SK-N-SH (cell line): ENCODE data around the gene KLHDC9. TPM values are rescaled to one million over a fixed set of nuclear protein-coding genes. Genes with fewer than 3 reads are reported as not detected.

ENCODE experiments used
- CTCF ChIA-PET: fragments of 300-600, 350-600 bp; formaldehyde crosslinking; extraction: SDS; loops from one replicate; lab custom pipeline; 2021; lab: Yijun Ruan, JAX
- POLR2A ChIA-PET: fragments of 350-600 bp; sonication (Branson Sonifier 250); formaldehyde crosslinking; extraction: SDS; loops from one replicate; lab custom pipeline; 2020; ENCODE audit warnings: antibody characterized with exemption, inconsistent platforms; lab: Yijun Ruan, JAX
- DNase-seq: peaks from one replicate; pipeline ENCODE4 v3.0.0; 2012
- H2AFZ ChIP-seq: fragments of 200-600 bp; sonication (generic); 2 replicates; pipeline ENCODE4 v1.8.1; 2016; ENCODE audit warnings: antibody characterized with exemption, mild to moderate bottlenecking, low read depth
- H3F3A ChIP-seq: fragments of 200-600 bp; sonication (generic); replicated peaks from 2 replicates; pipeline ENCODE3; 2016; ENCODE audit warnings: antibody characterized with exemption, mild to moderate bottlenecking; ENCODE audit not compliant: insufficient read depth
- H3K27ac ChIP-seq, 2 experiments: fragments of 200-500 bp in 1 of 2; fragments of 200-600 bp in 1 of 2; sonication (Bioruptor generic) in 1 of 2; sonication (generic), shearing (Covaris generic) in 1 of 2; 2 replicates each; pipeline versions ENCODE4 v1.5.1 to v1.6.1; 2014 to 2016; ENCODE audit warnings: low read depth in 2 of 2, inconsistent platforms in 1 of 2, low read length in 1 of 2, mild to moderate bottlenecking in 1 of 2, mixed read lengths in 1 of 2
- H3K27me3 ChIP-seq: fragments of 200-600 bp; sonication (generic), shearing (Covaris generic); 2 replicates; pipeline ENCODE4 v1.6.1; 2016; ENCODE audit warnings: mixed run types; ENCODE audit not compliant: insufficient read depth
- H3K36me3 ChIP-seq, 2 experiments: fragments of 200-500 bp in 1 of 2; fragments of 200-600 bp in 1 of 2; sonication (Bioruptor generic) in 1 of 2; sonication (generic) in 1 of 2; replicated peaks in 1 of 2; 2 replicates each; pipeline versions ENCODE3 to v1.5.1; 2014 to 2016; ENCODE audit warnings: low read length in 1 of 2, mild to moderate bottlenecking in 1 of 2; ENCODE audit not compliant: insufficient read depth in 2 of 2, control insufficient read depth in 1 of 2
- H3K4me1 ChIP-seq, 2 experiments: fragments of 200-500 bp in 1 of 2; fragments of 200-600 bp in 1 of 2; sonication (Bioruptor generic) in 1 of 2; sonication (generic), shearing (Covaris generic) in 1 of 2; 2 replicates each; pipeline versions ENCODE4 v1.5.1 to v1.6.1; 2014 to 2016; ENCODE audit warnings: low read depth in 1 of 2, low read length in 1 of 2, mixed run types in 1 of 2; ENCODE audit not compliant: insufficient read depth in 2 of 2, control insufficient read depth in 1 of 2
- H3K4me2 ChIP-seq: fragments of 200-600 bp; sonication (generic), shearing (Covaris generic); 2 replicates; pipeline ENCODE4 v1.6.1; 2017; ENCODE audit warnings: mixed run types
- H3K4me3 ChIP-seq, 2 experiments: fragments of 200-500 bp in 1 of 2; fragments of 200-600 bp in 1 of 2; sonication (Bioruptor generic) in 1 of 2; sonication (generic), shearing (Covaris generic) in 1 of 2; 2 replicates each; pipeline versions ENCODE4 v1.5.1 to v1.8.1; 2014 to 2016; ENCODE audit warnings: low read depth in 2 of 2, inconsistent platforms in 1 of 2, low read length in 1 of 2, mild to moderate bottlenecking in 1 of 2, mixed read lengths in 1 of 2, moderate library complexity in 1 of 2
- H3K79me2 ChIP-seq: fragments of 200-600 bp; sonication (generic); 2 replicates; pipeline ENCODE4 v1.8.1; 2017; ENCODE audit warnings: mild to moderate bottlenecking; ENCODE audit not compliant: insufficient read depth
- H3K9ac ChIP-seq: fragments of 200-600 bp; sonication (generic); 2 replicates; pipeline ENCODE4 v1.6.1; 2017; ENCODE audit warnings: mixed run types
- H3K9me2 ChIP-seq: fragments of 200-600 bp; sonication (generic); 2 replicates; pipeline ENCODE4 v1.6.1; 2017; ENCODE audit warnings: mixed run types
- H3K9me3 ChIP-seq: fragments of 200-600 bp; sonication (generic); 2 replicates; pipeline ENCODE4 v1.6.1; 2017; ENCODE audit warnings: mixed run types, mild to moderate bottlenecking, moderate library complexity
- H4K20me1 ChIP-seq: fragments of 200-600 bp; sonication (generic); 2 replicates; pipeline ENCODE4 v1.6.1; 2017; ENCODE audit warnings: mild to moderate bottlenecking, mixed run types; ENCODE audit not compliant: insufficient read depth
- CHD2 ChIP-seq: fragments of 150-350 bp; IDR thresholded peaks from 2 replicates; pipeline ENCODE4 v1.6.1; 2018; ENCODE audit warnings: low read length; ENCODE audit not compliant: partially characterized antibody
- CTCF ChIP-seq: fragments of 200-600 bp; sonication (generic); IDR thresholded peaks from 2 replicates; pipeline ENCODE4 v1.6.1; 2017; ENCODE audit warnings: antibody characterized with exemption, mild to moderate bottlenecking, moderate library complexity
- FOXM1 ChIP-seq: IDR thresholded peaks from 2 replicates; pipeline ENCODE4 v1.4.0; 2012; ENCODE audit warnings: low read depth, mild to moderate bottlenecking
- MEF2A ChIP-seq: IDR thresholded peaks from 2 replicates; pipeline ENCODE4 v1.4.0; 2012; ENCODE audit warnings: low read depth, borderline replicate concordance
- NFIC ChIP-seq: IDR thresholded peaks from 2 replicates; pipeline ENCODE4 v1.4.0; 2012; ENCODE audit warnings: borderline replicate concordance
- PBX3 ChIP-seq: IDR thresholded peaks from 2 replicates; pipeline ENCODE4; 2012
- POLR2AphosphoS5 ChIP-seq: IDR thresholded peaks from 2 replicates; pipeline ENCODE4 v1.6.1; 2012; ENCODE audit warnings: low read depth, low read length
- RAD21 ChIP-seq: IDR thresholded peaks from 2 replicates; pipeline ENCODE4 v1.6.1; 2012; ENCODE audit warnings: mild to moderate bottlenecking, low read length
- RCOR1 ChIP-seq: fragments of 150-350 bp; IDR thresholded peaks from 2 replicates; pipeline ENCODE4 v1.6.1; 2017; ENCODE audit warnings: antibody characterized with exemption, low read length
- RFX5 ChIP-seq: IDR thresholded peaks from 2 replicates; pipeline ENCODE4 v1.6.1; 2012; ENCODE audit warnings: mild to moderate bottlenecking, improper control_type of control experiment, low read length
- SIN3A ChIP-seq: IDR thresholded peaks from 2 replicates; pipeline ENCODE4 v1.6.1; 2012; ENCODE audit warnings: low read depth, mild to moderate bottlenecking, low read length, moderate library complexity, borderline replicate concordance
- TAF1 ChIP-seq: IDR thresholded peaks from 2 replicates; pipeline ENCODE4 v1.6.1; 2012; ENCODE audit warnings: low read depth, mild to moderate bottlenecking, low read length, moderate library complexity, borderline replicate concordance
- TEAD4 ChIP-seq: IDR thresholded peaks from 2 replicates; pipeline ENCODE4 v1.4.0; 2012; ENCODE audit warnings: mild to moderate bottlenecking, borderline replicate concordance; ENCODE audit not compliant: insufficient read depth
- YY1 ChIP-seq: IDR thresholded peaks from 2 replicates; pipeline ENCODE4 v1.4.0; 2012; ENCODE audit warnings: low read depth, mild to moderate bottlenecking
- WGBS: methylation state at CpG from one replicate; pipeline ENCODE4 v1.1.6; 2017; ENCODE audit warnings: low lambda C conversion rate; 5-methylcytosine and 5-hydroxymethylcytosine counted together
- polyA plus RNA-seq, 3 experiments: library from polyadenylated mRNA; depleted of rRNA; stranded (reverse); fragments of >200 nt; gene quantifications; 2 replicates each; pipeline ENCODE4 v1.2.3, GENCODE V29; 2012

The KLHDC9 gene
- polyA plus RNA-seq, 1 of the 3 experiments (the other 2 are of a cell fraction), result 4.7 TPM

GRCh38 chr1:161077426-161077825, 20.7 kb upstream of the KLHDC9 start:
- H3K9me2 ChIP-seq, result no peaks in the 10 kb centered on the region
- H3K4me2 ChIP-seq, result no peak overlapping the region
- H2AFZ ChIP-seq, result no peak overlapping the region
- H3K9me3 ChIP-seq, result no peaks in the 10 kb centered on the region
- no peaks in the 10 kb centered on the region for H3K36me3 ChIP-seq
- no peak overlapping the region for H3K4me3 ChIP-seq
- no peak for DNase-seq
- no peaks in the 10 kb centered on the region for H3K27me3 ChIP-seq
- no peaks in the 10 kb centered on the region for H4K20me1 ChIP-seq
- POLR2A ChIA-PET, result no interaction called here
- CTCF ChIA-PET, result interaction anchor here (1.5 to 22.7 kb wide), 2 partner anchors 8 to 19 kb away, joined by 3 to 198 read pairs; partner anchors contain the start of genes ARHGAP30 and KLHDC9
- H3K79me2 ChIP-seq, result no peaks in the 10 kb centered on the region
- WGBS, result 79% methylated on average over 4 of the region's 9 CpGs
- H3K4me1 ChIP-seq, result no peaks in the 10 kb centered on the region
- no peak overlapping the region for H3K27ac ChIP-seq
- TF ChIP-seq RFX5, result no peak
- no peak for TF ChIP-seq NFIC
- TF ChIP-seq YY1, result no peak
- no peak for TF ChIP-seq MEF2A
- TF ChIP-seq SIN3A, result no peak
- no peak for TF ChIP-seq TAF1
- no peak for TF ChIP-seq RCOR1
- TF ChIP-seq PBX3, result no peak
- TF ChIP-seq CHD2, result no peak
- TF ChIP-seq FOXM1, result no peak
- TF ChIP-seq CTCF, result no peak
- no peak for TF ChIP-seq RAD21
- TF ChIP-seq, all 33 proteins: peak for 0
- H3F3A ChIP-seq, result no peaks in the 10 kb centered on the region
- H3K9ac ChIP-seq, result no peak overlapping the region

GRCh38 chr1:161079436-161080110, 18.6 kb upstream of the KLHDC9 start:
- no peak overlapping the region for H2AFZ ChIP-seq
- H3K27ac ChIP-seq, result no peak overlapping the region
- no peak overlapping the region for H3K4me2 ChIP-seq
- CTCF ChIA-PET, result interaction anchor here (0.6 to 22.7 kb wide), 3 partner anchors 17 to 901 kb away, joined by 3 to 198 read pairs (median 3); partner anchors contain the start of gene KLHDC9
- DNase-seq, result no peak
- no peaks in the 10 kb centered on the region for H3K36me3 ChIP-seq
- H4K20me1 ChIP-seq, result no peaks in the 10 kb centered on the region
- POLR2A ChIA-PET, result no interaction called here
- H3K9me3 ChIP-seq, result no peaks in the 10 kb centered on the region
- no peaks in the 10 kb centered on the region for H3K9me2 ChIP-seq
- H3K4me3 ChIP-seq, result no peak overlapping the region
- H3K4me1 ChIP-seq, result peaks cover 7 to 8% of the 10 kb centered on the region in 2 experiments; a peak in 2 of 4 replicates
- no peaks in the 10 kb centered on the region for H3K27me3 ChIP-seq
- no peaks in the 10 kb centered on the region for H3K79me2 ChIP-seq
- TF ChIP-seq POLR2AphosphoS5 (no peak), TEAD4 (no peak), SIN3A (no peak), RCOR1 (no peak)
- H3K9ac ChIP-seq, result no peak overlapping the region
- no peaks in the 10 kb centered on the region for H3F3A ChIP-seq
- 68% methylated on average over 22 of the region's 41 CpGs for WGBS
